Left kidney (tissue), 8 donors: ENCODE results near the gene HMGCR. TPM values are rescaled to one million over a fixed set of nuclear protein-coding genes. Genes with fewer than 3 reads are reported as not detected.
"Not testable (repeated sequence)": the region's sequence is repeated elsewhere in the genome, so short reads cannot be mapped to it uniquely, and the experiment has no call there.

Experiments used
- DNase-seq: peaks from one replicate; pipeline ENCODE4 v3.0.0-alpha.2; 2013
- long read RNA-seq, 8 donors: transcript quantifications; one replicate each; lab custom pipeline, GENCODE V29; 2026
- polyA plus RNA-seq: library from polyadenylated mRNA; unstranded; fragments of 120-200 nt; gene quantifications from one replicate; pipeline ENCODE4 v1.2.1, GENCODE V29; 2013; ENCODE audit not compliant: insufficient read length

HMGCR gene
- polyA plus RNA-seq: 82.8 TPM
- long read RNA-seq, donor 1, full-length matches to known transcripts: 6 of 37 reads
- long read RNA-seq, donor 1, partial matches to known transcripts: 31 of 37 reads
- long read RNA-seq, donor 1, other reads (novel, unspliced or antisense): 0 of 37 reads
- long read RNA-seq, donor 2, full-length matches to known transcripts: 13 of 40 reads
- long read RNA-seq, donor 2, partial matches to known transcripts: 27 of 40 reads
- long read RNA-seq, donor 2, other reads (novel, unspliced or antisense): 0 of 40 reads
- long read RNA-seq, donor 3, full-length matches to known transcripts: 13 of 19 reads
- long read RNA-seq, donor 3, partial matches to known transcripts: 0 of 19 reads
- long read RNA-seq, donor 3, other reads (novel, unspliced or antisense): 6 of 19 reads
- long read RNA-seq, donor 4, partial matches to known transcripts: 0 of 1 reads
- long read RNA-seq, donor 4, other reads (novel, unspliced or antisense): 0 of 1 reads
- long read RNA-seq, donor 5, full-length matches to known transcripts: 17 of 27 reads
- long read RNA-seq, donor 5, partial matches to known transcripts: 10 of 27 reads
- long read RNA-seq, donor 5, other reads (novel, unspliced or antisense): 0 of 27 reads
- long read RNA-seq, donor 6, full-length matches to known transcripts: 9 of 9 reads
- long read RNA-seq, donor 6, partial matches to known transcripts: 0 of 9 reads
- long read RNA-seq, donor 6, other reads (novel, unspliced or antisense): 0 of 9 reads
- long read RNA-seq, donor 7, full-length matches to known transcripts: 18 of 18 reads
- long read RNA-seq, donor 7, partial matches to known transcripts: 0 of 18 reads
- long read RNA-seq, donor 7, other reads (novel, unspliced or antisense): 0 of 18 reads
- long read RNA-seq, donor 8, transcript HMGCR-211 (2 exons, 465 nt): major isoform, 5 of 7 reads
- long read RNA-seq, donor 8, partial matches to known transcripts: 0 of 7 reads
- long read RNA-seq, donor 8, other reads (novel, unspliced or antisense): 0 of 7 reads

GRCh38 chr5:75336615-75337336, at the start of gene HMGCR:
HMGCR (plus strand) TSS chr5:75337220; CDS start chr5:75342606, 5,386 bp downstream.
- DNase-seq: peak; percentile 98

DNA sequence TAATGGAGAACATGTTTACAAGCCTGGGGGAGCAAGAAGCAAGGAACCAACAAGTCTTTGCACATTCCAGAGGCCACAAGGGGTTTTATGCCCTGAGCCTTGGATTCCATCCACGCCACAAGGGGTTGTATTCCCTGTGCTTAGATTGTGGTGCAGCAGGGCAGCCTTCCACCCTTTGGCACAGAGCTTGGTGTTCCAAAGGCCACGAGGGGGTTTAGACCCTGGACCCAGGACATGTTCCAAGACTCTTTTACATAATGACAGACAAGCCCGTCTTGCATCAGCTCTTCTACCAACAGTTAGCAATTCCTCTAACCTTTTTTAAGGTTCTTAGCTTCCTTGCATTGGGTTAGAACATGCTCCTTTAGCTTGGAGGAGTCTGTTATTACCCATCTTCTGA, 45.2 kb upstream of the HMGCR start:
- DNase-seq: not testable (repeated sequence)

GRCh38 chr5:75300084-75300483, 36.9 kb upstream of the HMGCR start:
- no peak for DNase-seq

DNA sequence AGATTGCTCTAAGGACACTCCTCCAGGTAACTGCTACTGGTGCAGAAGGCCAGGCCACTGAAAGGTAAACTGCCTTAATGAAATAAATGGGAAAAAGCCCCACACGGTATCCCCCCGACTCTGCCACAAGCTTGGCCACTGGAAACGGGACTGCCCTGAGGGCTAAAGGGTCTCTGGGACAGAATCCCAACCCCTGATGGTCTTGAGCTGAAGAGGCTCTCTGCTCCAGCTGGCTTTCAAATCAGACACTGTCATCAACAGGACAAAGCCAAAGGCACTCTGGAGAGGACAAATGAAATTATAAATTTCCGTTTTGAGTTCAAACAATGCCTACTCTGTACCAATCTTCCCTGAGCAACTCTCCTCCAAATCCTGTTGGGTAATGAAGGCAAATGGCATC, 33.6 kb upstream of the HMGCR start:
- DNase-seq: no peak

- not testable (repeated sequence) for DNase-seq
These were observed 32.5 kb upstream of the HMGCR start for GRCh38 chr5:75304486-75304885.

DNA sequence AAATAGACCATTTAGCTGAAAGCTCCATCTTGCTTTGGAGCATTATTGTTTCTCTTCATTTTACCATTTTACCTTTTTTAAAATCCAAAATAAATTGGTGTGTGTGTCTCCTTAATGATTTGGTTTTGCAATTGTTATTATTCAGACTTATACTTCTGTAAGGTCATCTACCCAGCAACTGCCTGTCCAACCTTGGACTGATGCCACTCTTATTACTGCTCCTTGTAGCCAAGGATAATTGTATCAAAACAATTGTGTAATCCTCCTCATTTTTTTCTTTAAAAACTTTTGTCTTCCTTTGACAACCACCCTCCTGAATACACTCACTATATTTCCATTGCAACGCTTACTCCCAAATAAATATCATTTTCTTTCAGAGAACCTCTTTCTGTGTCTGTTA, 30.3 kb upstream of the HMGCR start:
- DNase-seq: no peak

DNA sequence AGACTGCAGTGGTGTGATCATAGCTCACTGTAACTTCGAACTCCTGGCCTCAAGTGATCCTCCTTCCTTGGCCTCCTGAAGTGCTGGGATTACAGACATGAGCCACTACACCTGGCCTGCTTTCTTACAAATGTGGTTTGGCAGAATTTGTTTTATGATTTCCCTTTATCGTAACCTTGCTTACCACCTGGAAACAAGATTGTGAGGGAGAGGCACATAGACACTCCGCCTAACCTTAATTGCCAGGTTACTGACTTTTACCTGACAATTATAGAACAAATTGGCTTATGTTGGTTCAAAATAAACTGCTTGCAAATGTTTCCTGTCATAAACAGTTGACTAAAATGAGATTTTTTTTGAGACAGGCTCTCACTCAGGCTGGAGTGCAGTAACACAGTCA, 26.8 kb upstream of the HMGCR start:
- DNase-seq: no peak

DNA sequence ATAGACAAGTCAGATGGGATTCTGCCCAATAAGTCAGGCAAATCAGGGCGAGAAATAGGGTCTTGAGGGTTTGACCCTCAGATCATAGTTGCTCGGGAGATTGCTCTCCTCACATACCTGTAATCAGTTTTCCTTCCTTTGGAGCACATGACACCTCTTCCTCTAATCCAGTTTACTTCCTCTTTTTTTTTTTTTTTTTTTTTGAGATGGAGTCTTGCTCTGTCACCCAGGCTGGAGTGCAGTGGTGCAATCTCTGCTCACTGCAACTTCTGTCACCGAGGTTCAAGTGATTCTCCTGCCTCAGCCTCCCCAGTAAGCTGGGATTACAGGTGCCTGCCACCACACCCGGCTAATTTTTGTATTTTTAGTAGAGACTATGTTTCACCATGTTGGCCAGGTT, 17.9 kb upstream of the HMGCR start:
- not testable (repeated sequence) for DNase-seq

GRCh38 chr5:75319638-75320037, 17.4 kb upstream of the HMGCR start:
- no peak for DNase-seq

DNA sequence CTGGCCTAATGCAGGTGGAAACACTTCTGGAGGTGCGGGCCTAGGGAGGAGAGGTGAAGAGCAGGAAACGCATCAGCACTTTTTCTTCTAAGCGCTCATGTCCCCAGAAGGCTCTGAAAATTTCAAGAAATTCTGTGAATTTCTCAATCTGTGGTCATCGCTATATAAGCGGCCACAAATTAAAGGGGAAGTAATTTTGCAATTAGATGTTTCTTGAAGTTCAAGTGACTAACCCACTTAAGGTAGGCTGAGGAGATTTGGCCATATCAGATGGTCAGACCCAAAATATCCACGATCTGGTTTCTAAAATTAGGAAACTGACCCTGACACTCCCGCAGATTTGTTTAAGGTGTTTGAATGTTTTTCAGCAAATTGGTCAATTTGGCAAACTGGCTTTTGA, 16.6 kb upstream of the HMGCR start:
- DNase-seq: no peak

- no peak for DNase-seq
These were observed 15.0 kb upstream of the HMGCR start for GRCh38 chr5:75322066-75322465.

DNA sequence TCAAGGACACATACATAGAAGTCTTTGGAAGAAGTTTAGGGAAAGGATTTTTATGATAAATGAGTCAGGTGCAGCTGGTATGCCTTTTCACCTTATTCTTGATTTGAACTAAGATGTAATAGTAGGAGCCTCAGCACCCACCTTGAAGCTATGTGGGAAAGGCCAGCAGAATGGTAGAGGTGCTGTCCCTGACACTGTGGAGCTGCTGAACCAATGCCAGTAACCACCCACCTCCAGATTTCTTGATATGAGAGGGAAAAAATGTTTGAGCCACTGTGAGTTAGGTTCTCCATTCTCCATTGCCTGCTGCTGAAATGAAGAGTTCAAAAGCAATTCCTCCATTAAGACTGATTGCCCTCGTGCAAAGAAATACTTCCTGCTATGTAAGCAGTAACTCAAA, 12.2 kb upstream of the HMGCR start:
- no peak for DNase-seq

- no peak for DNase-seq
These were observed 11.8 kb upstream of the HMGCR start for GRCh38 chr5:75325242-75325641.

- DNase-seq: no peak
These were observed 6.6 kb upstream of the HMGCR start for GRCh38 chr5:75330404-75330803.

- no peak for DNase-seq
These were observed 5.6 kb upstream of the HMGCR start for GRCh38 chr5:75331095-75332090.

DNA sequence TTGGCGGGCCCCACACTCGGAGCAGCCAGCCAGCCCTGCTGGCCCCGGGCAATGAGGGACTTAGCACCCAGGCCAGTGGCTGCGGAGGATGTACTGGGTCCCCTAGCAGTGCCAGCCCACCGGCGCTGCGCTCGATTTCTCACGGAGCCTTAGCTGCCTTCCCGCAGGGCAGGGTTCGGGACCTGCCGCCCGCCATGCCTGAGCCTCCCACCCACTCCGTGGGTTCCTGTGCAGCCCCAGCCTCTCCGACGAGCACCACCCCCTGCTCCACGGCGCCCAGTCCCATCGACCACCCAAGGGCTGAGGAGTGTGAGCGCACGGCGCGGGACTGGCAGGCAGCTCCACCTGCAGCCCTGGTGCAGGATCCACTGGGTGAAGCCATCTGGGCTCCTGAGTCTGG, 3.3 kb upstream of the HMGCR start:
- not testable (repeated sequence) for DNase-seq

- not testable (repeated sequence) for DNase-seq
These were observed 2.6 kb upstream of the HMGCR start for GRCh38 chr5:75334413-75334812.

DNA sequence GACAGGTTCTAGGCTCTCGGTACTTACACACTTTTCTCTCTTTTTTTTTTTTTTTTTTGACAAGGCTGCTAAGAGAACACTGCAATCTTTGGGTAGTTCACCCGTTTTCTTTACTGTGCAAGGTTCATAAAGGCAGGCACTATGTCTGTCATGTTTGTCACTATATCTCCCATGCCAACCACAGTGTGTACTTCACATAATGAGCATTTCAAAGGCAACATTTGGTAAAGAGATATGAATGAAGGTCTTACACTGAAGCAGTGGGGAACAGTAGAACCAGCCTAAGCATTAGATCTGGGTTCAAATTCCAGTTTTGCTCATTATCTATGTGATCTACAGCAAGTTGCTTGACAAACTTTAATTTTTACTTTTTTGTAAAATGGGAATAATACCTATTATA, 1.5 kb upstream of the HMGCR start:
- no peak for DNase-seq

DNA sequence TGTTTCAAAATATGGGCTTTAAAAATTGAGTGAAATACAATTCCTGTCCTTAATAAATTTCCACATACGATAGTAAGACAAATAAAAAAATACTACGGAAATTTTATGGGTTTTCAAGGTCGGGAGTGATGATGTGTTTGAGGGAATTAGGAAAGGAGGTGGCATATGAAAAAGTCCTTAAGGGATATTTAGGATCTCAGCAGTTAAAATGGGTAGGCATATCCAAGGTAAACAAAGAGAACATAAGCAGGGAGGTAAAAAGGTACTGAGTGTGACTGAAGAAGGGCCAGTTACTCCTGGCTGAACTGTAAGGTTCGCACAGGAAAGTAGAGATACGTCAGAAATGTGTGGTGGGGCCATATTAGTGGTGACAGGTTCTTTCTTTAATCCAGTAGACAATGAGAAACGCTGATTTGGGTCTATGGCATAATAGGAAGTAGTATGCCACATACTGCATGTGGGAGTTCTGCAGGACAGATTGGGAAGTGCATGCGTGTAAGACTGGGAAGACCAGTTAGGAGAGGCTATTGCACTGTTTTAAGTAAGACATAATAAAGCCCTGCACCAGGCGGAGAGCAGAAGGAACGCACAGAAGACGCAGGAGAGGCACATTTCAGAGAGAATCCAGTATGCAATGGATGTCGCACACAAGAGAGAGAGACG, 937 bp upstream of the HMGCR start:
- peak; percentile 62 for DNase-seq

DNA sequence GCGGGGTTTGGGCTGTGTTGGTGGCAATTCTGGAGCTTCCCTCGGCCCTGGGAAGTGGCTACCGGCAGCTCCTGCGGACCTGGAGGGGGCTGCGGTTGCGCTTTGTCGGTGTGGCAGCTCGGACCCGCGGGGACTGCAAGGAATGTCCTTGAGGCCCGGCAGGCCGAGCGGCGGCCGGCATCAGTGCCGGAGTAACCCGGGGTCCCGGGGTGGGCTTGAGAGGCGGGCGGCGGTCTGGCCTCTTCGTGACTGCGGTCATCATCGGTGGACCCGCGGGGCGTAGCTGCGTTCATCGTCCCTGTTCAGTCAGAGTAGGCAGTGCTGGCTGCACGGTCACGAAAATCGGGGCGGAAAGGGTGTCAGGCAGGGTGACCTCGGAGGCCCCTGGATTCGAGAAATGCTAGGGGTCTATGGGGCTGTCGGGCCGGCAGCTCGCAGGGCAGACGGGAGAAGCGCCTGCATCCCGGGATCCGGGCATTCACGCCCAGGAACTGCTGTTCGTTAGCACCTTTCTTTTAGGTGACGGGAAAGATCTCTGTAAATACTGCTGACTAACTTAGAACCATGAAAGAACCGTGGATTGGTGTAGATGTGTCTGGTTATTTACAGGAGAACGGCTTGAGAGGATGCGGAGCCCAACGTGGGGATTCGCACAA, 474 bp downstream of the HMGCR start:
- peak; percentile 26 for DNase-seq
